CD4-positive, alpha-beta T cell treated with Interleukin-21 for 1 hour (primary cell): ENCODE data around the gene ALDH16A1.
"Not testable (repeated sequence)": the region's sequence is repeated elsewhere in the genome, so short reads cannot be mapped to it uniquely, and the experiment has no call there.

Experiments
- DNase-seq: peaks from one replicate; pipeline ENCODE4 v3.0.0-alpha.2; 2020

Gene ALDH16A1

GRCh38 chr19:49441960-49442350 is 11.1 kb upstream of the ALDH16A1 start:
- no peak for DNase-seq

- no peak for DNase-seq
These were observed 10.7 kb upstream of the ALDH16A1 start for GRCh38 chr19:49442354-49442753.

- DNase-seq, result peak; percentile 59
These were observed 10.2 kb upstream of the ALDH16A1 start for GRCh38 chr19:49442771-49443365.

- peak; percentile 93 for DNase-seq
These were observed 9.5 kb upstream of the ALDH16A1 start for GRCh38 chr19:49443366-49444099.

GRCh38 chr19:49444100-49444700 is 8.8 kb upstream of the ALDH16A1 start:
- DNase-seq, result not testable (repeated sequence)

GRCh38 chr19:49445997-49446396 is 7.0 kb upstream of the ALDH16A1 start:
- DNase-seq, result no peak

- no peak for DNase-seq
These were observed 5.3 kb upstream of the ALDH16A1 start for GRCh38 chr19:49447485-49448431.

- no peak for DNase-seq
These were observed 4.6 kb upstream of the ALDH16A1 start for GRCh38 chr19:49448432-49448786.

GRCh38 chr19:49450405-49450804 is 2.6 kb upstream of the ALDH16A1 start:
- no peak for DNase-seq

GRCh38 chr19:49451430-49452181 is 1.4 kb upstream of the ALDH16A1 start, which contains the start of gene PIH1D1:
PIH1D1 (minus strand) TSS chr19:49451814; CDS start chr19:49451574, 240 bp downstream.
- DNase-seq, result peak; percentile 98

- peak; percentile 55 for DNase-seq
These were observed 774 bp downstream of the ALDH16A1 start for GRCh38 chr19:49453757-49454240.

GRCh38 chr19:49455773-49456172 is 2.7 kb downstream of the ALDH16A1 start:
- no peak for DNase-seq

GRCh38 chr19:49456326-49456725 is 3.3 kb downstream of the ALDH16A1 start:
- DNase-seq, result no peak

- no peak for DNase-seq
These were observed 5.5 kb downstream of the ALDH16A1 start for GRCh38 chr19:49458567-49458903.

GRCh38 chr19:49459388-49459787 is 6.4 kb downstream of the ALDH16A1 start:
- no peak for DNase-seq

GRCh38 chr19:49461130-49461529 is 8.1 kb downstream of the ALDH16A1 start:
- not testable (repeated sequence) for DNase-seq

GRCh38 chr19:49461656-49462055 is 8.6 kb downstream of the ALDH16A1 start:
- DNase-seq, result no peak

- DNase-seq, result no peak
These were observed 9.5 kb downstream of the ALDH16A1 start for GRCh38 chr19:49462492-49462891.

- no peak for DNase-seq
These were observed 11.1 kb downstream of the ALDH16A1 start for GRCh38 chr19:49463960-49464740.

GRCh38 chr19:49465371-49465770 is 12.3 kb downstream of the ALDH16A1 start:
- no peak for DNase-seq

GRCh38 chr19:49468199-49468598 is 15.2 kb downstream of the ALDH16A1 start:
- DNase-seq, result no peak
